Measurements from ENCODE around the gene SLC66A3.

- TF ChIP-seq POLR2AphosphoS5 (IDR thresholded peaks at IDR 0.05; ENCODE audit: low read depth, low read length) (no peak), POLR2A (IDR thresholded peaks at IDR 0.05; ENCODE audit: low read depth, low read length) (no peak), TAF1 (IDR thresholded peaks at IDR 0.05; ENCODE audit: low read depth, low read length) (no peak), PAX5 (IDR thresholded peaks at IDR 0.05; ENCODE audit: insufficient read depth, low read length, severe bottlenecking) (no peak), POU2F2 (IDR thresholded peaks at IDR 0.05; ENCODE audit: low read depth, low read length) (no peak), SPI1 (IDR thresholded peaks at IDR 0.05; ENCODE audit: low read depth, low read length) (no peak)
Measured at GRCh38 chr2:11213975-11214374, 58.7 kb downstream of the SLC66A3 start.
